Measurements from ENCODE around the gene ARHGEF28.

ARHGEF28 gene

DNA sequence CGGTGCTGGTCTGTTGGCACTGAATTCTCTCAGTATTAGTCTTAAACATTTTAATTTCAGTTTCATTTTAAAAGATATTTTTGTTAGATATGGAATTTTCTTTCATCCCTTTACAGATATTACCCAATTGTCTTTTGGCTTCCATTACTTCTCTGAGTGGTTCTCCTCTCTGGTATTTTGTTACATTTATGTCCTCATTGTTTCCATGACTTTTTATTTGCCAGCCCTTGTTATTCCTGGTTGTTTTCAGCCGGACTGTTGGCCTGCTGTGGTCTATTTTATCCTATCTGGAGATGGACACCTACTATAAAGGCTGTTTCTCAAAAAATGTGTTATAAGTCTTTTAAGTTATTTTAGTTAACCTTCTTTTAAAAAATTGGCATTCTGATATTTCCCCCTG is 117.2 kb downstream of the ARHGEF28 start:
- TF ChIP-seq RARB (CRISPR knock-in tag; IDR thresholded peaks at IDR 0.05) (no peak), ZNF70 (CRISPR knock-in tag; IDR thresholded peaks at IDR 0.05) (no peak), PPARA (CRISPR knock-in tag; IDR thresholded peaks at IDR 0.05; ENCODE audit: borderline replicate concordance) (no peak), CSDC2 (CRISPR knock-in tag; IDR thresholded peaks at IDR 0.05) (no peak), GLIS3 (CRISPR knock-in tag; IDR thresholded peaks at IDR 0.05) (no peak), ZFP30 (CRISPR knock-in tag; IDR thresholded peaks at IDR 0.05) (no peak), ESRRG (CRISPR knock-in tag; IDR thresholded peaks at IDR 0.05) (no peak), ZC3H10 (CRISPR knock-in tag; IDR thresholded peaks at IDR 0.05) (no peak), SNAI2 (CRISPR knock-in tag; IDR thresholded peaks at IDR 0.05) (no peak), BACH2 (CRISPR knock-in tag; IDR thresholded peaks at IDR 0.05; ENCODE audit: borderline replicate concordance) (no peak), ZNF8 (CRISPR knock-in tag; IDR thresholded peaks at IDR 0.05) (no peak), ARNTL (CRISPR knock-in tag; IDR thresholded peaks at IDR 0.05; ENCODE audit: borderline replicate concordance, low read depth) (no peak), TOX (CRISPR knock-in tag; IDR thresholded peaks at IDR 0.05; ENCODE audit: borderline replicate concordance) (no peak), ISL1 (CRISPR knock-in tag; IDR thresholded peaks at IDR 0.05) (no peak)
- TF ChIP-seq, protein P1, sequence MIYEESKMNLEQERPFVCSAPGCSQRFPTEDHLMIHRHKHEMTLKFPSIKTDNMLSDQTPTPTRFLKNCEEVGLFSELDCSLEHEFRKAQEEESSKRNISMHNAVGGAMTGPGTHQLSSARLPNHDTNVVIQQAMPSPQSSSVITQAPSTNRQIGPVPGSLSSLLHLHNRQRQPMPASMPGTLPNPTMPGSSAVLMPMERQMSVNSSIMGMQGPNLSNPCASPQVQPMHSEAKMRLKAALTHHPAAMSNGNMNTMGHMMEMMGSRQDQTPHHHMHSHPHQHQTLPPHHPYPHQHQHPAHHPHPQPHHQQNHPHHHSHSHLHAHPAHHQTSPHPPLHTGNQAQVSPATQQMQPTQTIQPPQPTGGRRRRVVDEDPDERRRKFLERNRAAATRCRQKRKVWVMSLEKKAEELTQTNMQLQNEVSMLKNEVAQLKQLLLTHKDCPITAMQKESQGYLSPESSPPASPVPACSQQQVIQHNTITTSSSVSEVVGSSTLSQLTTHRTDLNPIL (CRISPR knock-in tag; IDR thresholded peaks at IDR 0.05; ENCODE audit: low read depth), result no peak
- TF ChIP-seq, protein P2, sequence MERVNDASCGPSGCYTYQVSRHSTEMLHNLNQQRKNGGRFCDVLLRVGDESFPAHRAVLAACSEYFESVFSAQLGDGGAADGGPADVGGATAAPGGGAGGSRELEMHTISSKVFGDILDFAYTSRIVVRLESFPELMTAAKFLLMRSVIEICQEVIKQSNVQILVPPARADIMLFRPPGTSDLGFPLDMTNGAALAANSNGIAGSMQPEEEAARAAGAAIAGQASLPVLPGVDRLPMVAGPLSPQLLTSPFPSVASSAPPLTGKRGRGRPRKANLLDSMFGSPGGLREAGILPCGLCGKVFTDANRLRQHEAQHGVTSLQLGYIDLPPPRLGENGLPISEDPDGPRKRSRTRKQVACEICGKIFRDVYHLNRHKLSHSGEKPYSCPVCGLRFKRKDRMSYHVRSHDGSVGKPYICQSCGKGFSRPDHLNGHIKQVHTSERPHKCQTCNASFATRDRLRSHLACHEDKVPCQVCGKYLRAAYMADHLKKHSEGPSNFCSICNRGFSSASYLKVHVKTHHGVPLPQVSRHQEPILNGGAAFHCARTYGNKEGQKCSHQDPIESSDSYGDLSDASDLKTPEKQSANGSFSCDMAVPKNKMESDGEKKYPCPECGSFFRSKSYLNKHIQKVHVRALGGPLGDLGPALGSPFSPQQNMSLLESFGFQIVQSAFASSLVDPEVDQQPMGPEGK (CRISPR knock-in tag; IDR thresholded peaks at IDR 0.05; ENCODE audit: borderline replicate concordance), result no peak
- TF ChIP-seq, protein P3, sequence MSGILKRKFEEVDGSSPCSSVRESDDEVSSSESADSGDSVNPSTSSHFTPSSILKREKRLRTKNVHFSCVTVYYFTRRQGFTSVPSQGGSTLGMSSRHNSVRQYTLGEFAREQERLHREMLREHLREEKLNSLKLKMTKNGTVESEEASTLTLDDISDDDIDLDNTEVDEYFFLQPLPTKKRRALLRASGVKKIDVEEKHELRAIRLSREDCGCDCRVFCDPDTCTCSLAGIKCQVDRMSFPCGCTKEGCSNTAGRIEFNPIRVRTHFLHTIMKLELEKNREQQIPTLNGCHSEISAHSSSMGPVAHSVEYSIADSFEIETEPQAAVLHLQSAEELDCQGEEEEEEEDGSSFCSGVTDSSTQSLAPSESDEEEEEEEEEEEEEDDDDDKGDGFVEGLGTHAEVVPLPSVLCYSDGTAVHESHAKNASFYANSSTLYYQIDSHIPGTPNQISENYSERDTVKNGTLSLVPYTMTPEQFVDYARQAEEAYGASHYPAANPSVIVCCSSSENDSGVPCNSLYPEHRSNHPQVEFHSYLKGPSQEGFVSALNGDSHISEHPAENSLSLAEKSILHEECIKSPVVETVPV (CRISPR knock-in tag; IDR thresholded peaks at IDR 0.05), result no peak
- TF ChIP-seq, protein P4, sequence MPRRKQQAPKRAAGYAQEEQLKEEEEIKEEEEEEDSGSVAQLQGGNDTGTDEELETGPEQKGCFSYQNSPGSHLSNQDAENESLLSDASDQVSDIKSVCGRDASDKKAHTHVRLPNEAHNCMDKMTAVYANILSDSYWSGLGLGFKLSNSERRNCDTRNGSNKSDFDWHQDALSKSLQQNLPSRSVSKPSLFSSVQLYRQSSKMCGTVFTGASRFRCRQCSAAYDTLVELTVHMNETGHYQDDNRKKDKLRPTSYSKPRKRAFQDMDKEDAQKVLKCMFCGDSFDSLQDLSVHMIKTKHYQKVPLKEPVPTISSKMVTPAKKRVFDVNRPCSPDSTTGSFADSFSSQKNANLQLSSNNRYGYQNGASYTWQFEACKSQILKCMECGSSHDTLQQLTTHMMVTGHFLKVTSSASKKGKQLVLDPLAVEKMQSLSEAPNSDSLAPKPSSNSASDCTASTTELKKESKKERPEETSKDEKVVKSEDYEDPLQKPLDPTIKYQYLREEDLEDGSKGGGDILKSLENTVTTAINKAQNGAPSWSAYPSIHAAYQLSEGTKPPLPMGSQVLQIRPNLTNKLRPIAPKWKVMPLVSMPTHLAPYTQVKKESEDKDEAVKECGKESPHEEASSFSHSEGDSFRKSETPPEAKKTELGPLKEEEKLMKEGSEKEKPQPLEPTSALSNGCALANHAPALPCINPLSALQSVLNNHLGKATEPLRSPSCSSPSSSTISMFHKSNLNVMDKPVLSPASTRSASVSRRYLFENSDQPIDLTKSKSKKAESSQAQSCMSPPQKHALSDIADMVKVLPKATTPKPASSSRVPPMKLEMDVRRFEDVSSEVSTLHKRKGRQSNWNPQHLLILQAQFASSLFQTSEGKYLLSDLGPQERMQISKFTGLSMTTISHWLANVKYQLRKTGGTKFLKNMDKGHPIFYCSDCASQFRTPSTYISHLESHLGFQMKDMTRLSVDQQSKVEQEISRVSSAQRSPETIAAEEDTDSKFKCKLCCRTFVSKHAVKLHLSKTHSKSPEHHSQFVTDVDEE (CRISPR knock-in tag; IDR thresholded peaks at IDR 0.05), result no peak
- no peak for ATAC-seq

DNA sequence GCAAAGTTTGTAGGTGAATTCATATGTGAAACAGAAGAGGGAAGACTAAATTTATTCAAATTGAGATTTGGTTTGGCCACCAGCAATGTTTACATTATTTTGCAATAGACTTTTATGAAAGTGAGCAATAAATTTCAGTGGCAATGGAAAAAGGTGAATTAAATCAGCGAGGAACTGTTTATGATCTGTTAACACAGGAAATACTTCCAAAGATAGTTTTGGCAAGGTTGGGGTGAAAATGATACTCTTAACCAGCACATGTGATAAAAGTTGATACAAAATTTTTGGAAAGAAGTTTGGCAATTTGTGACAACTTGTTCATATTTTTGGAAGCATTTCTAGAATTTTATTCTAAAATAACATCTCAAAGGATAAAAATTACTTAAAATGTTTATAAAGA is 119.8 kb downstream of the ARHGEF28 start:
- no peak for ATAC-seq
- no peak for TF ChIP-seq ISL1 (CRISPR knock-in tag; IDR thresholded peaks at IDR 0.05)
- TF ChIP-seq OSR1 (CRISPR knock-in tag; IDR thresholded peaks at IDR 0.05), result no peak

DNA sequence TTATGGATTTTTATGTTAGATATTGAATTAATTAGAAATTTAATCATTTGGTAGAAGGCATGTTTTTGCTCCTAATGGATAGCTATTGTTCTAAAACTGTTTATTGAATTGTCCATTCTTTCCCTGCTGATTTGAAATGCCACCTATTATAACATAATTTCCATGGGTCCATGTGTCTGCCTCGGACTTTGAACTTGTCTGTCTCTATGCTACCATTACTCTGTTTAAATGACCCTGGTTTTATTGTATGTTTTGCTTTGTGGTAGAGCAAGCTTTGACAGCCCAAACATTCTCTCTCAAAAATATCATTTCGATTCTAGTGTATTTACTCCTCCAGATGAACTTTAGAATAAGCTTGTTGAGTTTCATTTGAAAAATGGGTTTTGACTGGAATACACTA is 120.6 kb downstream of the ARHGEF28 start:
- no peak for ATAC-seq
- TF ChIP-seq, protein P1 (CRISPR knock-in tag; IDR thresholded peaks at IDR 0.05; ENCODE audit: low read depth), result no peak
- TF ChIP-seq, protein P2 (CRISPR knock-in tag; IDR thresholded peaks at IDR 0.05; ENCODE audit: borderline replicate concordance), result no peak
- TF ChIP-seq ZNF565 (CRISPR knock-in tag; conservative IDR thresholded peaks at IDR 0.05; ENCODE audit: low read depth) (no peak), SNAI2 (CRISPR knock-in tag; IDR thresholded peaks at IDR 0.05) (no peak), TOX (CRISPR knock-in tag; IDR thresholded peaks at IDR 0.05; ENCODE audit: borderline replicate concordance) (no peak), OSR1 (CRISPR knock-in tag; IDR thresholded peaks at IDR 0.05) (no peak), PPARA (CRISPR knock-in tag; IDR thresholded peaks at IDR 0.05; ENCODE audit: borderline replicate concordance) (no peak), ARNTL (CRISPR knock-in tag; IDR thresholded peaks at IDR 0.05; ENCODE audit: borderline replicate concordance, low read depth) (no peak), ZC3H10 (CRISPR knock-in tag; IDR thresholded peaks at IDR 0.05) (no peak), ZNF8 (CRISPR knock-in tag; IDR thresholded peaks at IDR 0.05) (no peak), ZFP3 (CRISPR knock-in tag; IDR thresholded peaks at IDR 0.05) (no peak)
- TF ChIP-seq, protein P3 (CRISPR knock-in tag; IDR thresholded peaks at IDR 0.05), result no peak
